Pancreas (tissue), 10 donors: ENCODE results near the gene TOP2A. TPM values are rescaled to one million over a fixed set of nuclear protein-coding genes. Genes with fewer than 3 reads are reported as not detected.
A peak's percentile ranks its signal among the peaks of the same experiment; 100 is the strongest.

Source experiments
- ATAC-seq, 4 donors: fragments of 200-7000 bp; cut with Tn5 transposase; one replicate each; pipeline versions ENCODE4 v1.8.0 to v1.9.1; 2020; ENCODE audit warnings: mild to moderate bottlenecking in 4 of 4, moderate library complexity in 4 of 4
- DNase-seq, 6 donors: peaks; one replicate each; pipeline ENCODE4 v3.0.0-alpha.2; 2020
- FAIRE-seq: peaks from 2 replicates; lab custom pipeline; 2012; peaks lifted over from hg19 to GRCh38; lab: Jason Lieb, UNC
- H3K27ac ChIP-seq, 4 donors: fragments of 200-600 bp; sonication (generic); 1 replicate in 3 of 4; 2 replicates in 1 of 4; pipeline versions ENCODE4 v1.5.0 to v1.8.0; 2020
- H3K27me3 ChIP-seq, 4 donors: fragments of 200-600 bp; one replicate each; pipeline ENCODE4 v1.8.0; 2021
- H3K36me3 ChIP-seq, 3 donors: fragments of 200-600 bp; sonication (generic) in 1 of 3; one replicate each; pipeline versions ENCODE4 v1.5.0 to v1.8.0; 2020 to 2021
- H3K4me1 ChIP-seq, 3 donors: fragments of 200-600 bp; one replicate each; pipeline ENCODE4 v1.8.0; 2021
- H3K4me3 ChIP-seq, 4 donors: fragments of 200-600 bp; sonication (generic) in 2 of 4; one replicate each; pipeline versions ENCODE4 v1.5.0 to v1.8.0; 2020 to 2021
- H3K9me3 ChIP-seq, 4 donors: fragments of 200-600 bp; one replicate each; pipeline ENCODE4 v1.8.0; 2021
- WGBS, 2 donors: extraction: QIAGEN DNeasy Blood & Tissue Kit; methylation state at CpG; one replicate each; pipeline ENCODE4 v1.1.7; 2013; 5-methylcytosine and 5-hydroxymethylcytosine counted together
- intact Hi-C, 3 donors: fragments of 100-400 bp; cut with DNase I; formaldehyde crosslinking; loops; one replicate each; pipeline versions ENCODE4 v1.11.1 to v1.14.2; 2022
- polyA plus RNA-seq, 2 donors: library from polyadenylated mRNA; stranded (reverse); fragments of 200-250 nt; gene quantifications; one replicate each; pipeline ENCODE4 v1.2.3, GENCODE V29; 2013
- total RNA-seq, 6 donors: library from RNA; stranded (reverse); fragmentation: NEBNext Ultra II Directional in 4 of 6; extraction: Animal tissue kit (Norgen Biotek cat#: 25700) in 4 of 6; gene quantifications; one replicate each; pipeline versions ENCODE4 v1.2.1 to v1.2.4, GENCODE V29; 2021 to 2023
- TF ChIP-seq, protein P1 (sequence below), 4 donors: fragments of 200-600 bp; sonication (generic) in 3 of 4; IDR thresholded peaks; one replicate each; pipeline versions ENCODE4 v1.5.0 to v1.8.0; 2021; ENCODE audit warnings: antibody characterized with exemption in 4 of 4
- donor health status: healthy with polysubstance abuse.
- donor health status: DM: no; HTN: no; CAD: no; lungs with moderate emphysema.
- donor health status: DM: no; HTN: no; CAD: no.
- donor health status: control.
- donor health status: control.
- donor health status: Bipolar disorder and iron deficiency.
- donor health status: DM: yes; HTN: yes; CAD: no.
- donor health status: DM: no; HTN: no; CAD: no.
- donor health status: DM: no; HTN: no; CAD: no.
- donor health status: DM: yes; HTN: yes; CAD: no.

The TOP2A gene, protein sequence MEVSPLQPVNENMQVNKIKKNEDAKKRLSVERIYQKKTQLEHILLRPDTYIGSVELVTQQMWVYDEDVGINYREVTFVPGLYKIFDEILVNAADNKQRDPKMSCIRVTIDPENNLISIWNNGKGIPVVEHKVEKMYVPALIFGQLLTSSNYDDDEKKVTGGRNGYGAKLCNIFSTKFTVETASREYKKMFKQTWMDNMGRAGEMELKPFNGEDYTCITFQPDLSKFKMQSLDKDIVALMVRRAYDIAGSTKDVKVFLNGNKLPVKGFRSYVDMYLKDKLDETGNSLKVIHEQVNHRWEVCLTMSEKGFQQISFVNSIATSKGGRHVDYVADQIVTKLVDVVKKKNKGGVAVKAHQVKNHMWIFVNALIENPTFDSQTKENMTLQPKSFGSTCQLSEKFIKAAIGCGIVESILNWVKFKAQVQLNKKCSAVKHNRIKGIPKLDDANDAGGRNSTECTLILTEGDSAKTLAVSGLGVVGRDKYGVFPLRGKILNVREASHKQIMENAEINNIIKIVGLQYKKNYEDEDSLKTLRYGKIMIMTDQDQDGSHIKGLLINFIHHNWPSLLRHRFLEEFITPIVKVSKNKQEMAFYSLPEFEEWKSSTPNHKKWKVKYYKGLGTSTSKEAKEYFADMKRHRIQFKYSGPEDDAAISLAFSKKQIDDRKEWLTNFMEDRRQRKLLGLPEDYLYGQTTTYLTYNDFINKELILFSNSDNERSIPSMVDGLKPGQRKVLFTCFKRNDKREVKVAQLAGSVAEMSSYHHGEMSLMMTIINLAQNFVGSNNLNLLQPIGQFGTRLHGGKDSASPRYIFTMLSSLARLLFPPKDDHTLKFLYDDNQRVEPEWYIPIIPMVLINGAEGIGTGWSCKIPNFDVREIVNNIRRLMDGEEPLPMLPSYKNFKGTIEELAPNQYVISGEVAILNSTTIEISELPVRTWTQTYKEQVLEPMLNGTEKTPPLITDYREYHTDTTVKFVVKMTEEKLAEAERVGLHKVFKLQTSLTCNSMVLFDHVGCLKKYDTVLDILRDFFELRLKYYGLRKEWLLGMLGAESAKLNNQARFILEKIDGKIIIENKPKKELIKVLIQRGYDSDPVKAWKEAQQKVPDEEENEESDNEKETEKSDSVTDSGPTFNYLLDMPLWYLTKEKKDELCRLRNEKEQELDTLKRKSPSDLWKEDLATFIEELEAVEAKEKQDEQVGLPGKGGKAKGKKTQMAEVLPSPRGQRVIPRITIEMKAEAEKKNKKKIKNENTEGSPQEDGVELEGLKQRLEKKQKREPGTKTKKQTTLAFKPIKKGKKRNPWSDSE (N-terminal part only)
- total RNA-seq (1 to 10 TPM in 3 of 6 donors, under 1 TPM in 3; 0.19 to 4.4 (median 1.2) TPM), polyA plus RNA-seq (under 1 TPM; 0.42 to 0.76 TPM)

DNA sequence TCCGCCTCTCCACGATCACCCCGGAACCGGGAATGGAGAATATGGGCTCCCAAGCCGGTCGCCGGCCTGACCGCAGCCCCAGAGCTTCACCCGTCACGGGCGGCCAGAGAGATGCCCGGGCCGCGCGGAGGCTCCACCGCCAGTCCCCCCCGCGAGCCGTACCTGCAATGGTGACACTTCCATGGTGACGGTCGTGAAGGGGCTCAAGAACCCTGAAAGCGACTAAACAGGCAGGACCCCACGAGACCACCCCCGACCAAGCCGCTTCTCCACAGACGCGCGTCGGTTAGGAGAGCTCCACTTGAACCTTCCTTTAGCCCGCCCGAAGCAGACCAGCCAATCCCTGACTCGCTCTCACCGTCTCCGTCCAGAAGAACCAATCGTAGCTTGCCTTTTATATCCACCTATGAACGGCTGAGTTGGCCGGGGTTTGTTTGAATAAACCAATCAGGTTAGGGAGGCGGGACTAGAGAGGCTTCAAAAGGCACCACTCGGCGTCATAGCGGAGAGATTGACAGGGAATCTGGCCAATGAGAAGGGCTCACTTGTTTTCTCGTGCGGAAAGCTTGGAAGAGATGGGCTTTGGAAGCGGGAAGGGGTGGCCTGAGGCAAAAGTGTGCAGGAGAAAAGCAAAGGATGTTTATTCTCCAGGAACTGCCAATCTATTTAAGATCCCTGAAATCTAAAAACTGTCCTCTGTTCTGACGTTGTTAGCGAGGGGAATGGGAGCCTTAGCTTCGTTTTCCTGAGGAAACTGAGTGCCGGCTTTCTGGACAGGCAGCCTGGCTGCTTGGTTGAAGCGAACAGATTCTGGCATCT, at the start of gene TOP2A:
Gene TOP2A, minus strand, starts transcription at position 288 of the 819 bp plus-strand sequence. Its CDS starts 105 bp downstream, at position 183.
- Histone ChIP-seq H3K4me3 (peak within 1 kb of the TSS; percentile 27 to 54 (median 39)), H3K9me3 (no peaks in the 10 kb centered on the region), H3K36me3 (no peaks in the 10 kb centered on the region), H3K4me1 (peaks cover 0 to 11% (median 0%) of the 10 kb centered on the region in 3 donors), H3K27ac (peak within 1 kb of the TSS in 2 of 4 donors; percentile 13 to 33), H3K27me3 (no peaks in the 10 kb centered on the region)
- TF ChIP-seq, protein P1, sequence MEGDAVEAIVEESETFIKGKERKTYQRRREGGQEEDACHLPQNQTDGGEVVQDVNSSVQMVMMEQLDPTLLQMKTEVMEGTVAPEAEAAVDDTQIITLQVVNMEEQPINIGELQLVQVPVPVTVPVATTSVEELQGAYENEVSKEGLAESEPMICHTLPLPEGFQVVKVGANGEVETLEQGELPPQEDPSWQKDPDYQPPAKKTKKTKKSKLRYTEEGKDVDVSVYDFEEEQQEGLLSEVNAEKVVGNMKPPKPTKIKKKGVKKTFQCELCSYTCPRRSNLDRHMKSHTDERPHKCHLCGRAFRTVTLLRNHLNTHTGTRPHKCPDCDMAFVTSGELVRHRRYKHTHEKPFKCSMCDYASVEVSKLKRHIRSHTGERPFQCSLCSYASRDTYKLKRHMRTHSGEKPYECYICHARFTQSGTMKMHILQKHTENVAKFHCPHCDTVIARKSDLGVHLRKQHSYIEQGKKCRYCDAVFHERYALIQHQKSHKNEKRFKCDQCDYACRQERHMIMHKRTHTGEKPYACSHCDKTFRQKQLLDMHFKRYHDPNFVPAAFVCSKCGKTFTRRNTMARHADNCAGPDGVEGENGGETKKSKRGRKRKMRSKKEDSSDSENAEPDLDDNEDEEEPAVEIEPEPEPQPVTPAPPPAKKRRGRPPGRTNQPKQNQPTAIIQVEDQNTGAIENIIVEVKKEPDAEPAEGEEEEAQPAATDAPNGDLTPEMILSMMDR (IDR thresholded peaks at IDR 0.05), result no peak
- FAIRE-seq (peak; percentile 96), ATAC-seq (peak; percentile 99), DNase-seq (peak; percentile 84 to 99 (median 95))
- intact Hi-C loops, result loop anchor here in 2 of 3 donors (10.0 kb wide), 2 partner anchors 53 to 113 kb away; partner anchors contain the start of genes RARA (in 2 of the 2) and GJD3 (in 1 of the 2)
- 0% methylated on average over 47 to 49 of the region's 49 CpGs for WGBS, 2 donors

DNA sequence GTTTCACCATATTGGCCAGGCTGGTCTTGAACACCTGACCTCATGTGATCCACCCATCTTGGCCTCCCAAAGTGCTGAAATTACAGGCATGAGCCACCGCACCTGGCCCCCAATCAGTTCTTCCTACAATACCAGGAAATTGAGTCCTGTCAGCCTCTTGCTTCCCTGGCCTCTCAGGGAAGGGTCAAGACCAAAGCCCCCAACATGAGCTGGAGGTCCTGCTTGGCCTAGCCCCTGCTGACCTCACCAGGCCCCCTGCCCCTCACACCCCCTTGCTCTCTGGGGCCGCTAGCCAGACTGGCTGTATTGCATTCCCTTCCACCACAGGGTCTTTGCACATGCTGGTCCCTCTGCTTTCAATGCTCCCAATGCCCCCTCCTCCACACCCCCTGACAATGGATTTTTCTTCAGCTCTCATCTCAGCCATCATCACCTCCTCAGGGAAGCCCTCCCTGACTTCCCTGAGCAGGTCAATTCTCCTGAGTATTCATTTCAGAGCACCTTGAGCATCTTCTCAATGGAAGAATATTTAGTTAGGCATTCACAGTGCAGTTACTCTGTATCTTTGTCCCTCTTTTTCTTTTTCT, 49.7 kb upstream of the TOP2A start:
- Histone ChIP-seq H3K4me3 (no peak overlapping the region), H3K27me3 (no peaks in the 10 kb centered on the region), H3K36me3 (no peaks in the 10 kb centered on the region), H3K27ac (no peak overlapping the region), H3K9me3 (no peaks in the 10 kb centered on the region), H3K4me1 (no peaks in the 10 kb centered on the region)
- intact Hi-C loops, result no loop called here
- TF ChIP-seq, protein P1 (IDR thresholded peaks at IDR 0.05), result no peak
- 77 to 78% methylated on average over 2 of the region's 2 CpGs for WGBS, 2 donors
- no peak for ATAC-seq
- FAIRE-seq, result no peak
- no peak for DNase-seq

DNA sequence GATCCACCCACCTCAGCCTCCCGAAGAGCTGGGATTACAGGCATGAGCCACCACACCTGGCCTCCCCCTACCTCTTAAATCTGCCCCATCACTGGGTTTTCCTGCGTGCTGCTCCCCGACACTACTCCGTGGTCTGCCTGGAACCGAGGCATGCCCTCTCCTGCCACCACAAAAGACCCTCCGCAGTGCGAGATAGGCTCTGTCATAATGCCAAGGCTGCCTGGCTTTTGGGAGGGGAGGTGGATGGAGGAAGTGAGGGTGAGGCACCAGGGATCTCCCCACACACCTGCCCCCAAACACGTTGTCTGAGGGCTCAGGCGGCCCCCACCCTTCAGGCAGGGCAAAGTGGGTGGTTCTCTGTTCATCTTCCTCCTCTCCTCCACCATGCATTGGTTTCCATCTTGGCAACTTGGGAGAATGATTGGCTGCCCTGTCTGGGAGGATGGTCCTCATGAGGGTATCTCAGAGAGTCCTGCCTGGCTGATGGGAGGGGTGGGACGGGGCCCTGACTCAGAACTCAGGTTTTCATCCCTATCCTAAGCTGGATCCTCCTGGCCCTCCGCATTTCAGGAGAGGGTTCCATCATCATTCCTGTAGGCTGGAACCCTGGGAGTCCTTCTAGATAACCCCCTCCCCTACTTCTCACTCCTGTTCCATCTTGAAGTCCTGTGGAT, 48.7 kb upstream of the TOP2A start:
- intact Hi-C loops, result no loop called here
- 61 to 72% methylated on average over 11 of the region's 11 CpGs for WGBS, 2 donors

More for the DNA sequence above, 48.7 kb upstream of the TOP2A start:
- TF ChIP-seq, protein P1 (IDR thresholded peaks at IDR 0.05), result no peak
- Histone ChIP-seq H3K36me3 (no peaks in the 10 kb centered on the region), H3K4me3 (no peak overlapping the region), H3K27me3 (no peaks in the 10 kb centered on the region), H3K9me3 (no peaks in the 10 kb centered on the region), H3K4me1 (no peaks in the 10 kb centered on the region), H3K27ac (no peak overlapping the region)
- no peak for ATAC-seq
- no peak for DNase-seq
- no peak for FAIRE-seq
